Measurements from ENCODE around the gene SIRT6. TPM values are rescaled to one million over a fixed set of nuclear protein-coding genes. Genes with fewer than 3 reads are reported as not detected.
"Not testable (repeated sequence)": the region's sequence is repeated elsewhere in the genome, so short reads cannot be mapped to it uniquely, and the experiment has no call there.

SIRT6 gene
- total RNA-seq, 1 donor: 16.3 TPM

- Histone ChIP-seq H3K4me2 (ENCODE audit: insufficient read depth, low read length) (no peak overlapping the region), H3K36me3 (ENCODE audit: insufficient read depth, low read length) (no peaks in the 10 kb centered on the region), H3K27me3 (ENCODE audit: insufficient read depth, low read length) (no peaks in the 10 kb centered on the region), H3K4me3 (ENCODE audit: insufficient read depth, low read length) (no peak overlapping the region), H2AFZ (ENCODE audit: low read length) (no peak overlapping the region), H3K27ac (ENCODE audit: low read depth, low read length) (no peak overlapping the region), H4K20me1 (ENCODE audit: insufficient read depth, low read length) (no peaks in the 10 kb centered on the region), H3K9me3 (ENCODE audit: low read depth, low read length) (no peaks in the 10 kb centered on the region), H3K79me2 (ENCODE audit: insufficient read depth, low read length) (no peaks in the 10 kb centered on the region), H3K4me1 (ENCODE audit: insufficient read depth, low read length) (no peaks in the 10 kb centered on the region)
- no peak for DNase-seq (ENCODE audit: insufficient read length, low spot score, missing footprints)
- no peak for TF ChIP-seq CTCF (IDR thresholded peaks at IDR 0.05; ENCODE audit: extremely low read depth, low read depth, low read length)
Measured at GRCh38 chr19:4220188-4220587, 37.8 kb upstream of the SIRT6 start.

GRCh38 chr19:4218523-4218922 is 36.2 kb upstream of the SIRT6 start:
- not testable (repeated sequence) for H3K4me2 ChIP-seq (ENCODE audit: insufficient read depth, low read length); H3K4me1 ChIP-seq (ENCODE audit: insufficient read depth, low read length); DNase-seq (ENCODE audit: insufficient read length, low spot score, missing footprints); H3K36me3 ChIP-seq (ENCODE audit: insufficient read depth, low read length); H3K4me3 ChIP-seq (ENCODE audit: insufficient read depth, low read length); H2AFZ ChIP-seq (ENCODE audit: low read length); H4K20me1 ChIP-seq (ENCODE audit: insufficient read depth, low read length); H3K9me3 ChIP-seq (ENCODE audit: low read depth, low read length); H3K27me3 ChIP-seq (ENCODE audit: insufficient read depth, low read length); H3K79me2 ChIP-seq (ENCODE audit: insufficient read depth, low read length); H3K27ac ChIP-seq (ENCODE audit: low read depth, low read length)

- no peaks in the 10 kb centered on the region for H3K79me2 ChIP-seq (ENCODE audit: insufficient read depth, low read length)
- no peaks in the 10 kb centered on the region for H3K4me1 ChIP-seq (ENCODE audit: insufficient read depth, low read length)
- TF ChIP-seq CTCF (IDR thresholded peaks at IDR 0.05; ENCODE audit: extremely low read depth, low read depth, low read length): no peak
- peak; percentile 47 for DNase-seq (ENCODE audit: insufficient read length, low spot score, missing footprints)
- no peak overlapping the region for H3K4me3 ChIP-seq (ENCODE audit: insufficient read depth, low read length)
- H3K9me3 ChIP-seq (ENCODE audit: low read depth, low read length): no peaks in the 10 kb centered on the region
- no peaks in the 10 kb centered on the region for H4K20me1 ChIP-seq (ENCODE audit: insufficient read depth, low read length)
- no peaks in the 10 kb centered on the region for H3K27me3 ChIP-seq (ENCODE audit: insufficient read depth, low read length)
- H2AFZ ChIP-seq (ENCODE audit: low read length): no peak overlapping the region
- no peak overlapping the region for H3K27ac ChIP-seq (ENCODE audit: low read depth, low read length)
- H3K36me3 ChIP-seq (ENCODE audit: insufficient read depth, low read length): no peaks in the 10 kb centered on the region
- H3K4me2 ChIP-seq (ENCODE audit: insufficient read depth, low read length): no peak overlapping the region
Measured at GRCh38 chr19:4217429-4218264, 35.3 kb upstream of the SIRT6 start.

- Histone ChIP-seq H3K4me2 (ENCODE audit: insufficient read depth, low read length) (no peak overlapping the region), H3K27me3 (ENCODE audit: insufficient read depth, low read length) (no peaks in the 10 kb centered on the region), H4K20me1 (ENCODE audit: insufficient read depth, low read length) (no peaks in the 10 kb centered on the region), H3K4me1 (ENCODE audit: insufficient read depth, low read length) (no peaks in the 10 kb centered on the region), H3K27ac (ENCODE audit: low read depth, low read length) (no peak overlapping the region), H3K4me3 (ENCODE audit: insufficient read depth, low read length) (no peak overlapping the region), H3K9me3 (ENCODE audit: low read depth, low read length) (no peaks in the 10 kb centered on the region), H3K79me2 (ENCODE audit: insufficient read depth, low read length) (no peaks in the 10 kb centered on the region), H3K36me3 (ENCODE audit: insufficient read depth, low read length) (no peaks in the 10 kb centered on the region), H2AFZ (ENCODE audit: low read length) (no peak overlapping the region)
- TF ChIP-seq CTCF (IDR thresholded peaks at IDR 0.05; ENCODE audit: extremely low read depth, low read depth, low read length): no peak
- DNase-seq (ENCODE audit: insufficient read length, low spot score, missing footprints): no peak
Measured at GRCh38 chr19:4216846-4217245, 34.5 kb upstream of the SIRT6 start.

All from osteoblast (primary cell).